Measurements from ENCODE around the gene PJVK. TPM values are rescaled to one million over a fixed set of nuclear protein-coding genes. Genes with fewer than 3 reads are reported as not detected.
A peak's percentile ranks its signal among the peaks of the same experiment; 100 is the strongest.

The PJVK gene
- total and polyA plus RNA-seq, 2 of the 13 experiments (the other 11 are each of a cell fraction or from before 2014, with no cell fraction given), result 1.2 to 2.6 TPM

GRCh38 chr2:178478439-178479274, 27.5 kb downstream of the PJVK start, which contains the start of gene FKBP7 (continued):
- TF ChIP-seq ZNF33B (CRISPR knock-in tag; IDR thresholded peaks at IDR 0.05) (0 out of 2 replicates have a peak, but pooled peaks have one; percentile 76), CC2D1A (CRISPR knock-in tag; IDR thresholded peaks at IDR 0.05) (no peak), ADNP (CRISPR knock-in tag; IDR thresholded peaks at IDR 0.05) (no peak), ZNF17 (CRISPR knock-in tag; IDR thresholded peaks at IDR 0.05) (no peak), ZNF792 (CRISPR knock-in tag; IDR thresholded peaks at IDR 0.05) (peak; percentile 66), ETS1 (CRISPR knock-in tag; IDR thresholded peaks at IDR 0.05) (peak; percentile 93), UBTF (CRISPR knock-in tag; IDR thresholded peaks at IDR 0.05) (peak; percentile 77), ARNT (IDR thresholded peaks at IDR 0.05) (no peak), ARNT2 (CRISPR knock-in tag; IDR thresholded peaks at IDR 0.05; ENCODE audit: low read depth) (peak; percentile 10; the same call in 1 of the 2 replicates), U2AF1 (optimal IDR thresholded peaks at IDR 0.05; ENCODE audit: low read depth, low read length) (no peak), BORCS8-MEF2B (CRISPR knock-in tag; IDR thresholded peaks at IDR 0.05) (peak; percentile 67), ZNF567 (CRISPR knock-in tag; IDR thresholded peaks at IDR 0.05; ENCODE audit: borderline replicate concordance) (no peak; the same call in 1 of the 2 replicates), ZNF180 (CRISPR knock-in tag; IDR thresholded peaks at IDR 0.05; ENCODE audit: borderline replicate concordance, low read depth) (no peak), PHF5A (CRISPR knock-in tag; IDR thresholded peaks at IDR 0.05; ENCODE audit: low read depth, unreplicated experiment) (peak; percentile 43), ZBTB43 (CRISPR knock-in tag; conservative IDR thresholded peaks at IDR 0.05) (peak; percentile 73), ZNF510 (CRISPR knock-in tag; IDR thresholded peaks at IDR 0.05; ENCODE audit: low read depth) (no peak), FOXA3 (CRISPR knock-in tag; IDR thresholded peaks at IDR 0.05) (no peak; the same call in 1 of the 2 replicates), MEF2D (CRISPR knock-in tag; IDR thresholded peaks at IDR 0.05) (no peak; the same call in 1 of the 2 replicates), NCOR1 (IDR thresholded peaks at IDR 0.05; ENCODE audit: borderline replicate concordance, low read length) (no peak; the same call in 1 of the 2 replicates)
- TF ChIP-seq, protein P1, sequence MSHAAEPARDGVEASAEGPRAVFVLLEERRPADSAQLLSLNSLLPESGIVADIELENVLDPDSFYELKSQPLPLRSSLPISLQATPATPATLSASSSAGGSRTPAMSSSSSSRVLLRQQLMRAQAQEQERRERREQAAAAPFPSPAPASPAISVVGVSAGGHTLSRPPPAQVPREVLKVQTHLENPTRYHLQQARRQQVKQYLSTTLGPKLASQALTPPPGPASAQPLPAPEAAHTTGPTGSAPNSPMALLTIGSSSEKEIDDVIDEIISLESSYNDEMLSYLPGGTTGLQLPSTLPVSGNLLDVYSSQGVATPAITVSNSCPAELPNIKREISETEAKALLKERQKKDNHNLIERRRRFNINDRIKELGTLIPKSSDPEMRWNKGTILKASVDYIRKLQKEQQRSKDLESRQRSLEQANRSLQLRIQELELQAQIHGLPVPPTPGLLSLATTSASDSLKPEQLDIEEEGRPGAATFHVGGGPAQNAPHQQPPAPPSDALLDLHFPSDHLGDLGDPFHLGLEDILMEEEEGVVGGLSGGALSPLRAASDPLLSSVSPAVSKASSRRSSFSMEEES (CRISPR knock-in tag; IDR thresholded peaks at IDR 0.05), result peak; percentile 77
- TF ChIP-seq, protein P2, sequence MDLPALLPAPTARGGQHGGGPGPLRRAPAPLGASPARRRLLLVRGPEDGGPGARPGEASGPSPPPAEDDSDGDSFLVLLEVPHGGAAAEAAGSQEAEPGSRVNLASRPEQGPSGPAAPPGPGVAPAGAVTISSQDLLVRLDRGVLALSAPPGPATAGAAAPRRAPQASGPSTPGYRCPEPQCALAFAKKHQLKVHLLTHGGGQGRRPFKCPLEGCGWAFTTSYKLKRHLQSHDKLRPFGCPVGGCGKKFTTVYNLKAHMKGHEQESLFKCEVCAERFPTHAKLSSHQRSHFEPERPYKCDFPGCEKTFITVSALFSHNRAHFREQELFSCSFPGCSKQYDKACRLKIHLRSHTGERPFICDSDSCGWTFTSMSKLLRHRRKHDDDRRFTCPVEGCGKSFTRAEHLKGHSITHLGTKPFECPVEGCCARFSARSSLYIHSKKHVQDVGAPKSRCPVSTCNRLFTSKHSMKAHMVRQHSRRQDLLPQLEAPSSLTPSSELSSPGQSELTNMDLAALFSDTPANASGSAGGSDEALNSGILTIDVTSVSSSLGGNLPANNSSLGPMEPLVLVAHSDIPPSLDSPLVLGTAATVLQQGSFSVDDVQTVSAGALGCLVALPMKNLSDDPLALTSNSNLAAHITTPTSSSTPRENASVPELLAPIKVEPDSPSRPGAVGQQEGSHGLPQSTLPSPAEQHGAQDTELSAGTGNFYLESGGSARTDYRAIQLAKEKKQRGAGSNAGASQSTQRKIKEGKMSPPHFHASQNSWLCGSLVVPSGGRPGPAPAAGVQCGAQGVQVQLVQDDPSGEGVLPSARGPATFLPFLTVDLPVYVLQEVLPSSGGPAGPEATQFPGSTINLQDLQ (CRISPR knock-in tag; IDR thresholded peaks at IDR 0.05), result no peak
